PFSK-1 (cell line): ENCODE results near the gene ATP5PB.

Experiments used
- FOXP2 ChIP-seq: optimal IDR thresholded peaks from 2 replicates; pipeline ENCODE3; 2011; ENCODE audit warnings: borderline replicate concordance, control low read depth, inconsistent platforms; ENCODE audit not compliant: insufficient read depth; ENCODE audit errors: extremely low read length, extremely low read depth
- POLR2AphosphoS5 ChIP-seq: IDR thresholded peaks from 2 replicates; pipeline ENCODE4 v1.6.1; 2012; ENCODE audit warnings: low read depth, mild to moderate bottlenecking, control low read depth, low read length, moderate library complexity
- REST ChIP-seq, 2 experiments: IDR thresholded peaks; 2 replicates each; pipeline versions ENCODE4 v1.6.1 to v1.8.0; 2011 to 2012; ENCODE audit warnings: low read depth in 2 of 2, low read length in 2 of 2, control low read depth in 1 of 2, inconsistent platforms in 1 of 2, mild to moderate bottlenecking in 1 of 2, moderate library complexity in 1 of 2; ENCODE audit not compliant: insufficient read depth in 1 of 2
- SIN3A ChIP-seq: IDR thresholded peaks from 2 replicates; pipeline ENCODE4 v1.6.1; 2012; ENCODE audit warnings: mild to moderate bottlenecking, low read length, moderate library complexity, borderline replicate concordance; ENCODE audit not compliant: insufficient read depth
- TAF1 ChIP-seq: IDR thresholded peaks from 2 replicates; pipeline ENCODE4 v1.6.1; 2012; ENCODE audit warnings: low read length, control low read depth, borderline replicate concordance; ENCODE audit not compliant: insufficient read depth

- TF ChIP-seq REST (IDR thresholded peaks at IDR 0.05; ENCODE audit: insufficient read depth in 1 of 2, low read depth in 2 of 2, low read length in 2 of 2) (no peak), SIN3A (no peak), TAF1 (no peak), POLR2AphosphoS5 (no peak), FOXP2 (no peak)
Observed at GRCh38 chr1:111406321-111406768, 42.9 kb upstream of the ATP5PB start.
